Naive thymus-derived CD8-positive, alpha-beta T cell (primary cell): Measurements from ENCODE around the gene KLK7. TPM values are rescaled to one million over a fixed set of nuclear protein-coding genes. Genes with fewer than 3 reads are reported as not detected.
A peak's percentile ranks its signal among the peaks of the same experiment; 100 is the strongest.

Experiments
- ATAC-seq, 2 donors: fragments of 150-1000 bp; cut with Tn5 transposase in 1 of 2; sonication (Bioruptor Pico), chemical (Tn5 transposase) in 1 of 2; 1 replicate in 1 of 2; 2 replicates in 1 of 2; pipeline ENCODE4 v1.10.0; 2021; ENCODE audit warnings: mild to moderate bottlenecking in 2 of 2, moderate library complexity in 2 of 2
- POLR2A ChIA-PET: fragments of 350-600 bp; sonication (Branson Sonifier 250); formaldehyde crosslinking; loops from one replicate; lab custom pipeline; 2021; ENCODE audit warnings: antibody characterized with exemption; lab: Charles Lee
- DNase-seq, 10 donors: peaks; one replicate each; pipeline versions ENCODE4 v3.0.0 to v3.0.0-alpha.2; 2020 to 2022
- H3K27ac Mint-ChIP-seq, 10 donors: one replicate each; pipeline ENCODE4 v1.8.0; 2020 to 2022; ENCODE audit warnings: mild to moderate bottlenecking in 10 of 10, mixed read lengths in 10 of 10, moderate library complexity in 4 of 10, inconsistent platforms in 1 of 10
- H3K27me3 Mint-ChIP-seq, 5 donors: one replicate each; pipeline ENCODE4 v1.8.0; 2021 to 2022; ENCODE audit warnings: mixed read lengths in 5 of 5
- H3K36me3 Mint-ChIP-seq, 3 donors: one replicate each; pipeline ENCODE4 v1.8.0; 2020 to 2022; ENCODE audit warnings: mixed read lengths in 3 of 3, mild to moderate bottlenecking in 2 of 3, inconsistent platforms in 1 of 3
- H3K4me1 Mint-ChIP-seq, 4 donors: one replicate each; pipeline ENCODE4 v1.8.0; 2021 to 2022; ENCODE audit warnings: mixed read lengths in 4 of 4
- H3K4me3 Mint-ChIP-seq, 10 donors: one replicate each; pipeline ENCODE4 v1.8.0; 2020 to 2022; ENCODE audit warnings: mild to moderate bottlenecking in 10 of 10, mixed read lengths in 10 of 10, moderate library complexity in 6 of 10, inconsistent platforms in 1 of 10
- H3K9me3 Mint-ChIP-seq, 9 donors: one replicate each; pipeline ENCODE4 v1.8.0; 2020 to 2022; ENCODE audit warnings: mixed read lengths in 9 of 9, mild to moderate bottlenecking in 3 of 9, inconsistent platforms in 1 of 9, moderate library complexity in 1 of 9
- polyA plus RNA-seq, 3 donors: library from polyadenylated mRNA; unstranded; fragments of 300-500 nt; fragmentation: Illumina TruSeq; gene quantifications; one replicate each; pipeline ENCODE4 v1.2.3, GENCODE V29; 2021
- total RNA-seq, 8 experiments: library from RNA in 2 of 8; stranded (reverse) in 2 of 8; gene quantifications; one replicate each; pipeline ENCODE4 v1.2.3 and lab custom pipeline; 2021 to 2026

KLK7 gene
- total and polyA plus RNA-seq, 5 experiments from 2014 or later, result not detected

DNA sequence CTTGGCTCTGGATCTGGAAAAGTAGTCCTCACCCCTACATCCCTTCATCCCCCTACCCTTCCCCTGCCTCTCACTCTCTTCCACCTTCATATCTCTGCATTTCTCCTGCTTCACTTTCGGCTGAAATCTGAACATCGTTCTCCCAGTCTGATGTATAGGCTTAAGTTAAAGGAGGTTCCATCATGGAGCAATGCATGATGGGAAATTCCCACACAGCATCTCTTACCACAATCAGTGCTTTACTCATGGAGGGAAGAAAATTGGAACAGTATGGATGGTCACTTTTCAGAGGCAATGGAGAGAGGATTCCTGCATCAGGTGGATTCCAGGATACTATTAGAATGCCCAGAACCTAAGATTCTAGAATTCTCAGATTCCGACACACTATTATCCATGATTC is 23.8 kb upstream of the KLK7 start:
- H3K4me1 Mint-ChIP-seq, result no peaks in the 10 kb centered on the region
- H3K27ac Mint-ChIP-seq, result no peak overlapping the region
- peaks cover 25 to 59% (median 50%) of the 10 kb centered on the region in 5 donors for H3K27me3 Mint-ChIP-seq
- H3K9me3 Mint-ChIP-seq, result no peaks in the 10 kb centered on the region
- DNase-seq, result peak in 1 of 10 donors; percentile 6
- H3K36me3 Mint-ChIP-seq, result no peaks in the 10 kb centered on the region
- no peak overlapping the region for H3K4me3 Mint-ChIP-seq
- POLR2A ChIA-PET, result interaction anchor here (0.7 kb wide), 1 partner anchor 359 kb away, joined by 3 read pairs; no protein-coding TSS in a partner anchor
- no peak for ATAC-seq

DNA sequence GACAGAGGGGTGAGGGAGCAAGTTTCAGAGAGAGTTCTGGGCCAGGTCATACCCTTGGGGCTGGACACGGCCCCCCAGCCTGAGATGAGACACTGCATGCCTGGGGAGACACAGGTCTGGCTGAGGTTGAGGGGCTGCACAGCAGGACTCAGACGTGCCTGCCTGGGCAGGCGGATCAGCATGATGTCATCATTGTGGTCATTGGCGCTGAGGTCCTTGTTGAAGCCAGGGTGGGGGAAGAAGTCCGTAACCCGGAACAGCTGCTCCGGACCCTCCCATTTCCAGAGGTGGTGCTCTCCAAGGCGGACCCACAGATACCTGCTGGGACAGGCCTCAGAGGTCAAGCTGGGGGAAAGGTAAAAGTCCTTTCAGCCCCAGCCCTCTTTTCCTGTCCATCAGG is 22.7 kb upstream of the KLK7 start:
- Mint-ChIP-seq H3K4me3 (no peak overlapping the region), H3K4me1 (peaks cover 0 to 3% (median 0%) of the 10 kb centered on the region in 4 donors), H3K27ac (no peak overlapping the region), H3K27me3 (peaks cover 28 to 65% (median 53%) of the 10 kb centered on the region in 5 donors), H3K36me3 (no peaks in the 10 kb centered on the region), H3K9me3 (no peaks in the 10 kb centered on the region)
- POLR2A ChIA-PET, result no interaction called here
- ATAC-seq (no peak), DNase-seq (no peak)

DNA sequence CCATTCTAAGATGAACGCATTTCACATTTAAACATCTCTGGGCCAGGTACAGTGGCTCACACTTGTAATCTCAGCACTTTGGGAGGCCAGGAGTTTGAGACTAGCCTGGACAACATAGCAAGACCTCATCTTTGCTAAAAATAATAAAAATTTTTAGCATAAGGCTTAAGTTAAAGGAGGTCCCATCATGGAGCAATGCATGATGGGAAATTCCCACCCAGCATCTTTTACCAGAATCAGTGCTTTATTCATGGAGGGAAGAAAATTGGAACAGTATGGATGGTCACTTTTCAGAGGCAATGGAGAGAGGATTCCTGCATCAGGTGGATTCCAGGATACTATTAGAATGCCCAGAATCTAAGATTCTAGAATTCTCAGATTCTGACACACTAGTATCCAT is 21.5 kb upstream of the KLK7 start:
- H3K27me3 Mint-ChIP-seq, result peaks cover 27 to 67% (median 52%) of the 10 kb centered on the region in 5 donors
- peaks cover 0 to 5% (median 0%) of the 10 kb centered on the region in 4 donors for H3K4me1 Mint-ChIP-seq
- ATAC-seq, result no peak
- no peaks in the 10 kb centered on the region for H3K36me3 Mint-ChIP-seq
- no peak overlapping the region for H3K27ac Mint-ChIP-seq
- H3K9me3 Mint-ChIP-seq, result no peaks in the 10 kb centered on the region
- no peak for DNase-seq
- POLR2A ChIA-PET, result no interaction called here
- H3K4me3 Mint-ChIP-seq, result no peak overlapping the region

DNA sequence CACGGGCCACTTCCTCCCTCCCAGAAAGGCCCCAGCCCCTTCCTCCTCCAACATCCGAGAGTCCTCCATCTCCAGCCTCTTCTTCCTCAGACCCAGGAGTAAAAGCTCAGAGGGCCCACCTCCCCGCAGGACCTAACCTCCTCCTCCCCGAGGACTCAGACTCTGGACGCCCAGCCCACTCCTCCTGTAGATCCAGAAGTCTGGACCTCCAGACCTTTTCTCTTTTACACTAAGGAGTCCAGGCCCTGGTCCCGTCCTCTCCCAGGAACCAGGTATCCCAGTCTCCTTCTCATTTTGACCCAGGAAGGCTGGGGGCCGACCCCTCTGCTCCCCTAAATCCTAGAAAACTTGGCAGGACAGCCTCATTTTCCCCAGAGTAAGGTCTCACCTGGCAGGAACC is 19.6 kb upstream of the KLK7 start:
- peaks cover 31 to 69% (median 60%) of the 10 kb centered on the region in 5 donors for H3K27me3 Mint-ChIP-seq
- no peak overlapping the region for H3K27ac Mint-ChIP-seq
- peaks cover 0 to 5% (median 0%) of the 10 kb centered on the region in 4 donors for H3K4me1 Mint-ChIP-seq
- POLR2A ChIA-PET, result no interaction called here
- no peaks in the 10 kb centered on the region for H3K9me3 Mint-ChIP-seq
- H3K4me3 Mint-ChIP-seq, result no peak overlapping the region
- DNase-seq (no peak), ATAC-seq (no peak)
- peaks cover 0 to 2% (median 0%) of the 10 kb centered on the region in 3 donors for H3K36me3 Mint-ChIP-seq

DNA sequence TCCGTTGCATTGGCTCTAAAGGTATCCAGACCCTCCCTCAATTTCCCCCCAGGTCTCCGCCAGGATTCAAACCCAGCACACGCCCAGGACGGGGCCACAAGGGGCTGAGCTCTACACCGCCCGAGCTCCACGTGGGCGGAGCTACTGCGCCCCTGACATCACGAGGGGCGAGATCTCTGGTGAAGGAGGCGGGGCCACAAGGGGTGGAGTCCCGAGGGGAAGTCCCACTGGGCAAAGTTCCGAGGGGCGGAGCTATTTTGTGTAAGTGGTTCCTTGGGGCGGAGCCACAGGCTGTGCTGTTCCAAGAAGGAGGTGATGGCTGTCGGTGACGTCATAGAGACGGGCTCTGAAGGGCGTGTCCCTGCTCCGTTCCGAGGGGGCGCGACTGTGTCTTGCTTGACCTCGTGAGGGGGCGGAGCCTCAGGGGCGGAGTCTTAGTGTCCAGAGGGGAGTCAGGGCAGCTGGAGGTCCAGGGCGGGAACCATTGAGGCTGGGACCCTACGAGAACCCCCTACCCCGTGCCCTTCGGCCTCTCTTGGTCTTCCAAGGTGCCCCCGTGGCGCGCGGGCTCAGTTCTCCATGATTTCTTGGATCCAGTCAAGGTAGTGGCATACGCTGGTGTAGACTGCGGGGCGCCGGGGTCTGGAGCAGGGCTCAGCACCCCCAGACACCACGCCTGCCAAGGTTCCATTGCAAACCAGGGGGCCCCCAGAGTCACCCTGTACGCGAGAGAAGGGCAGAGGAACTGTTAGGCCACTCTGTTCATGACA is 19.0 kb upstream of the KLK7 start:
- H3K4me3 Mint-ChIP-seq, result peak overlapping the region in 2 of 10 donors; percentile 8 to 28
- peaks cover 0 to 2% (median 0%) of the 10 kb centered on the region in 3 donors for H3K36me3 Mint-ChIP-seq
- H3K9me3 Mint-ChIP-seq, result no peaks in the 10 kb centered on the region
- peaks cover 0 to 5% (median 0%) of the 10 kb centered on the region in 4 donors for H3K4me1 Mint-ChIP-seq
- H3K27me3 Mint-ChIP-seq, result peaks cover 34 to 75% (median 64%) of the 10 kb centered on the region in 5 donors
- POLR2A ChIA-PET, result no interaction called here
- no peak overlapping the region for H3K27ac Mint-ChIP-seq
- ATAC-seq (peak in 1 of 2 donors; percentile 16), DNase-seq (peak in 2 of 10 donors; percentile 14 to 19)

DNA sequence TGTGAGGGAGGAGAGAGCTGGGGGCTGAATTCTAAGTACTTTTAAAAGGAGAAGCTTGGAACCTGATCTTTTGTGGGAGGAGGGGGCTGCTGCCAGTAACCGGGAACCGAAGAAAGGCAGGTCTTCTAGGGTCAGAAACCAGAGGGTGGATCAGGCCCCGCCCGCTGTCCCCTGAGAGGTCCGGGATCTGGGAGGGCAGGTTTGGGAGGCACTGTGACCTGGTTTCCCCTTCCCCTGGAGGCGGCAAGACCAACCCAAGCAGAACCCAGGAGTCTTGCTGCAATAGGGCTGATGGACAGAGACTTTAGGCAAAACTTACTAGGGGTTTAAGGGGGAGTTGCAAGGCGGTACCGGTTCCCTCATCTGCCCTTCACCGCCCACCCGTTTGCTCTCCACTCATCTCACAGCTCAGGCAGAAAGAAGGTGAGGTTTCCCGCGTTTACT is 18.4 kb upstream of the KLK7 start:
- POLR2A ChIA-PET, result no interaction called here
- H3K4me3 Mint-ChIP-seq, result no peak overlapping the region
- H3K27me3 Mint-ChIP-seq, result peaks cover 31 to 80% (median 59%) of the 10 kb centered on the region in 5 donors
- H3K36me3 Mint-ChIP-seq, result peaks cover 0 to 2% (median 0%) of the 10 kb centered on the region in 3 donors
- ATAC-seq (no peak), DNase-seq (no peak)
- H3K4me1 Mint-ChIP-seq, result peaks cover 0 to 5% (median 0%) of the 10 kb centered on the region in 4 donors
- H3K27ac Mint-ChIP-seq, result no peak overlapping the region
- H3K9me3 Mint-ChIP-seq, result no peaks in the 10 kb centered on the region

DNA sequence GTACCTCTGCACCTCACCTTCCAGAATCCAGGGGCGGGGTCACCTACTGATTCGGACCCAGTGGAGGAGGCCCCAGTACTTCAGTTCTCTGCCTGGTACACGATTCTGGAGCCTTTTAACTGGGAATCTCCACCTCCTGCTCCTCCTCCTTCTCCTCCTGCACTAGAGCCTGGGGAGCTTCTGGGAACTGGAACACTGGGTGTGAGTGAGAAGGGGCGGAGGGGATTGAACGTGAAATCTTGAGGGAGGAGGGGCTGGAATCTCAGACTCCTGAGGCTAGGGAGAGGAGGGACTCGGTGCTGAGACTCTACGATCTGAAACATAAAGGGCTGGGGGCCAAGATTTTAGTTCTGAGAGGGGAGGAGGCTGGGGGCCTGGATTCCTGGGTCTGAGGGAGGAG is 17.8 kb upstream of the KLK7 start, which contains the start of gene KLK8:
KLK8 (minus strand) TSS at position 90 of the 400 bp plus-strand sequence. CDS start 437 bp downstream, outside the sequence.
- no peak for DNase-seq
- peaks cover 0 to 2% (median 0%) of the 10 kb centered on the region in 3 donors for H3K36me3 Mint-ChIP-seq
- no peak for ATAC-seq
- no peaks in the 10 kb centered on the region for H3K9me3 Mint-ChIP-seq
- H3K27ac Mint-ChIP-seq, result peak within 1 kb of the TSS in 1 of 10 donors; percentile 24
- POLR2A ChIA-PET, result no interaction called here
- peaks cover 33 to 84% (median 59%) of the 10 kb centered on the region in 5 donors for H3K27me3 Mint-ChIP-seq
- peak within 1 kb of the TSS in 2 of 10 donors; percentile 5 to 28 for H3K4me3 Mint-ChIP-seq
- H3K4me1 Mint-ChIP-seq, result peaks cover 0 to 5% (median 0%) of the 10 kb centered on the region in 4 donors

DNA sequence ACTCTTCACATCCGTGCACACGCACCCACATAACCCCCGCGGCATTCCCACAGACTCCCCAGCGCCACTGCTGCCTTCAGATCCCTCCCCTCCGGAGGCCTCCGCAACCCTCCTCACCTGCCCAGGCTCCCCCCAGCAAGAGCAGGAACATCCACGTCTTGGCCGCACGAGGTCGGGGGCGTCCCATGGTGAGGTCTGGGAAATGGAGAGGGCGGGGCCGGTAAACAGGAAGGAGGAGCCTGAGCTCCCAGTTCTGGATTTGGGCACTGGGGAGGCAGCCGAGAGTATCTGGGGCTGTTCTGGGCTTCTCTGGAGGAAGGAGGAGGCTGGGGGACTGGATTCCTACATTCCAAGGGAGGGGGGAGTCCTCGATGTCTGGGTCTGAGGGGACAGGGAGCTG is 17.3 kb upstream of the KLK7 start:
- DNase-seq (no peak), ATAC-seq (no peak)
- H3K4me3 Mint-ChIP-seq, result no peak overlapping the region
- peaks cover 0 to 2% (median 0%) of the 10 kb centered on the region in 3 donors for H3K36me3 Mint-ChIP-seq
- POLR2A ChIA-PET, result no interaction called here
- H3K9me3 Mint-ChIP-seq, result no peaks in the 10 kb centered on the region
- no peak overlapping the region for H3K27ac Mint-ChIP-seq
- H3K4me1 Mint-ChIP-seq, result peaks cover 0 to 5% (median 0%) of the 10 kb centered on the region in 4 donors
- peaks cover 30 to 80% (median 59%) of the 10 kb centered on the region in 5 donors for H3K27me3 Mint-ChIP-seq

DNA sequence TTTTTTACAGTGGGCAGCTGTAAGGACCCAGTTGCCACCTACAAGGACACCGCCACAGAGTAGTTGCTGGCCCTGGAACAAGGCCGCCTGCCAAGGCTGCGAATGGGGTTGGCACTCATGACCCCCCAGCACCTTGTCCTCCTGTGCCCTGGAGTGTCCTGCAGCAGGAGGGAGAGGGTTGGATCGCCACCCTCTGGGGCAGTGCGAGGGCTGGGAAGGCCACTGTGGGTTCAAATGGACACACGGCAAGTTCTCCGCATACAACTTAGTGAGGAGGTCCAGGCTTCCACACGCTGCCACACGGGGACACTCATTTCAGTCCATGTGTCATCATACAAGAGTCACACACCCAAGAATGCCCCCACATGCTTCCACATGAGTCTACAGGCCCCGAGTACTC is 16.7 kb upstream of the KLK7 start:
- Mint-ChIP-seq H3K4me3 (no peak overlapping the region), H3K36me3 (peaks cover 0 to 2% (median 0%) of the 10 kb centered on the region in 3 donors), H3K27ac (no peak overlapping the region), H3K27me3 (peaks cover 28 to 77% (median 59%) of the 10 kb centered on the region in 5 donors), H3K9me3 (no peaks in the 10 kb centered on the region), H3K4me1 (peaks cover 0 to 5% (median 0%) of the 10 kb centered on the region in 4 donors)
- POLR2A ChIA-PET, result no interaction called here
- no peak for ATAC-seq
- DNase-seq, result no peak

DNA sequence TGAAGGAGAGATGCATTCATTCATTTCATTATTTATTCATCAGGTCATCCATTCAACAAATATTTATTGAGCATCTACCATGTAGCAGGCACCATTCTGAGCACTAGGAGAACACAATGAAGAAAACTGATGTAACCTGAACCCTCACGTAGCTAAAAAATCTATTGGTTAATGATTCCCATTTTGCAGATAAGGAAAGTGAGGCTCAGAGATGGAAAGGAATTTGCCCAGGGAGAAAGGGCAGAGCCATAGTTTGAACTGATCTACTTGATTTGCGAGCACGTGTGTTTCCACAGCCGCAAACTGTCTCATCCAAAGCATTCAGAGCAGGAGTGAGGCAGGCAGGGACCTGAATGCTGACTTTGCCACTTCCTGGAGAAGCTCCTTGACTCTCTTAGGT is 15.0 kb upstream of the KLK7 start:
- POLR2A ChIA-PET, result no interaction called here
- no peak for ATAC-seq

DNA sequence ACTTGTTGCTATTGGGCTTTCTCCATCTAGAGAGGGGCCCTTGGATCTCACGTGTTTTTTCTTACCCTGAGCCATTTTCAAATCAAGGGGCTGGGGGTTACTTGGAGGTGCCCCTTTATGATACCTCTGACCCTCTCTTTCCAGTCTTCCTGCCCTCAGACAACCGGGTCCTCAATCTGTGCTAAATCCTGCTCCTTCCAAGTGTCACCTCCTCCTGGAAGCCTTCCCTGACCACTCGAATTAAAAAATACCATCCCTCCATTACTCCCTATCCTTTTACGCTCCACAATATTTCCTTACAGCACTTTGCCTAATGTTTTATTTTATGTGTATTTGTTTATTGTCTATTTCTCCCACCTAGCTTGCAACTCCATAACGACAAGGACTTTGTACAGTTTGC is 14.3 kb upstream of the KLK7 start:
- no peak for ATAC-seq
- POLR2A ChIA-PET, result no interaction called here
- Mint-ChIP-seq H3K27me3 (peaks cover 21 to 65% (median 47%) of the 10 kb centered on the region in 5 donors), H3K9me3 (peaks cover 0 to 3% (median 0%) of the 10 kb centered on the region in 9 donors), H3K4me1 (peaks cover 0 to 5% (median 0%) of the 10 kb centered on the region in 4 donors), H3K36me3 (peaks cover 0 to 2% (median 0%) of the 10 kb centered on the region in 3 donors), H3K27ac (no peak overlapping the region), H3K4me3 (no peak overlapping the region)
- no peak for DNase-seq

More for the DNA sequence above, 15.0 kb upstream of the KLK7 start:
- peaks cover 24 to 71% (median 53%) of the 10 kb centered on the region in 5 donors for H3K27me3 Mint-ChIP-seq
- H3K4me1 Mint-ChIP-seq, result peaks cover 0 to 5% (median 0%) of the 10 kb centered on the region in 4 donors
- DNase-seq, result no peak
- H3K36me3 Mint-ChIP-seq, result peaks cover 0 to 2% (median 0%) of the 10 kb centered on the region in 3 donors
- H3K4me3 Mint-ChIP-seq, result no peak overlapping the region
- peak overlapping the region in 1 of 10 donors; percentile 53 for H3K27ac Mint-ChIP-seq
- peaks cover 0 to 3% (median 0%) of the 10 kb centered on the region in 9 donors for H3K9me3 Mint-ChIP-seq

DNA sequence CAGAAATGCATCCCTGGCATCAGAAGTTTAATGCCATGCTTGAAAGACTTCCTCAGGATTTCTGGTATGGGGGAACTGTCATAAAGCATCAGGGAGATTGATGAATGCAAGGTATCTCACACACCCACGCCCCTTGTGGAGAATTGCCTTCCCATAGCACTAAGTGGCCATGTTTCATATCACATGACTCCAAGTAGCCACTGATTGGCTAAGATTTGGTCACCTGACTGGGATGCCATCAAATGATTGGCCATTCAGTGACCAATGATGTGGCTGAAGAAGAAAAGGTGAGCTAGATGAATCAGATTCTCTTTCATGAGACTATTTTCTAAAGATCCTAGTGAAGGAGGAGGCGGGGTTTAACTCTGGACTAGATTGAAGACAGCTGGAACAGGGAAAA is 10.4 kb upstream of the KLK7 start:
- H3K4me3 Mint-ChIP-seq, result no peak overlapping the region
- POLR2A ChIA-PET, result no interaction called here
- ATAC-seq (no peak), DNase-seq (no peak)
- H3K4me1 Mint-ChIP-seq, result no peaks in the 10 kb centered on the region
- no peak overlapping the region for H3K27ac Mint-ChIP-seq
- H3K36me3 Mint-ChIP-seq, result peaks cover 0 to 2% (median 0%) of the 10 kb centered on the region in 3 donors
- H3K9me3 Mint-ChIP-seq, result peaks cover 0 to 10% (median 0%) of the 10 kb centered on the region in 9 donors
- peaks cover 18 to 47% (median 34%) of the 10 kb centered on the region in 5 donors for H3K27me3 Mint-ChIP-seq

DNA sequence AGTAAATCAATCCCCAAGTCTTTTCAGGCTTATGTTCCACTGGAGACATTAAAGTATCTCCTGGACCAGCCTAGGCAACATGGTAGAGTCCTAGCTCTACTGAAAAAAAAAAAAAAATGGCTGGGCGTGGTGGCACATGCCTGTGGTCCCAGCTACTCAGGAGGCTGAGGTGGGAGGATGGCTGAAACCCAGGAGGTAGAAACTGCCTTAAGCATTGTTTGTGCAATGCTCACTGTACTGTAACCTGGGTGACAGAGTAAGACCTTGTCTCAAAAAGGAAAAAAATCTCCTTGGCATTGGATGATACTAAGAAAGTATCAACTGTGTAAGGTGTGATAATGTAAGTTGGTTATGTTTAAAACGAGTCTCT is 8.9 kb upstream of the KLK7 start:
- peaks cover 23 to 43% (median 31%) of the 10 kb centered on the region in 5 donors for H3K27me3 Mint-ChIP-seq
- no peak for DNase-seq
- ATAC-seq, result no peak
- no peaks in the 10 kb centered on the region for H3K4me1 Mint-ChIP-seq
- no peak overlapping the region for H3K4me3 Mint-ChIP-seq
- no peaks in the 10 kb centered on the region for H3K36me3 Mint-ChIP-seq
- H3K27ac Mint-ChIP-seq, result no peak overlapping the region
- POLR2A ChIA-PET, result no interaction called here
- H3K9me3 Mint-ChIP-seq, result peaks cover 0 to 10% (median 0%) of the 10 kb centered on the region in 9 donors
